HAP-1 (cell line): ENCODE results near the gene AP5S1.
"Not testable (repeated sequence)": the region's sequence is repeated elsewhere in the genome, so short reads cannot be mapped to it uniquely, and the experiment has no call there.

Experiments
- DNase-seq, 2 experiments: peaks; one replicate each; pipeline ENCODE4 v3.0.0-alpha.2; 2016 to 2020; ENCODE audit warnings: low spot score in 2 of 2
- H3K27me3 ChIP-seq: fragments of 250-450 bp; sonication (Bioruptor Pico); 2 replicates; pipeline ENCODE4 v1.5.1; 2020; ENCODE audit warnings: low read depth, mild to moderate bottlenecking, moderate library complexity
- H3K36me3 ChIP-seq: fragments of 250-450 bp; sonication (Bioruptor Pico); replicated peaks from 2 replicates; pipeline ENCODE4 v1.5.1; 2020; ENCODE audit warnings: mild to moderate bottlenecking
- H3K4me1 ChIP-seq: fragments of 250-450 bp; sonication (Bioruptor Pico); 2 replicates; pipeline ENCODE4 v1.5.1; 2020; ENCODE audit warnings: mild to moderate bottlenecking
- H3K4me3 ChIP-seq: fragments of 250-450 bp; sonication (Bioruptor Pico); 2 replicates; pipeline ENCODE4 v1.5.1; 2020; ENCODE audit warnings: mild to moderate bottlenecking, moderate library complexity
- H3K9me3 ChIP-seq: fragments of 250-450 bp; sonication (Bioruptor Pico); 2 replicates; pipeline ENCODE4 v1.5.1; 2020; ENCODE audit warnings: mild to moderate bottlenecking, moderate library complexity
- in situ Hi-C: fragments of 300-500 bp; cut with MboI; formaldehyde crosslinking; loops from 3 replicates; pipeline ENCODE4 v1.14.3; 2020; ENCODE audit warnings: low sequenced_read_pairs, inconsistent platforms, mixed read lengths

AP5S1 gene

DNA sequence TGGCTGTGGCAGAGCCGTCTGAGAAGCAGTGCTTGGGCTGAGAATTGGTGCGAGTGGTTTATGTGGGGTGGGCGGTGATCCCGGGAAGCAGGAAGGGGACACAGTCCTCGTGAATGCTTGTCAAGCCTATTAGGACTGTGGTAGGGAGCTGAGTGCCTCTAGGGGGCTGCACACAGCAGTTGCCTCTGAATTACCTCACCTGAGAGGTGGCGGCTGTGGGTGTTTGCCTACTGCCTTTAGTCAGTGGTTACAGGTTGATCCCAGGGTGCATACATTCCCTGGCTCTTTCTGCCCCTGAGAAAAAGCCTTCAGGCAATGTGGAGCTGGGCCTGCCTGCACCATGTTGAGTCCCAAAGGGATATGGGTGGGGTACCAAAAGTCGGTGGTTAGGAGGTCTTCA is 5.2 kb downstream of the AP5S1 start:
- Histone ChIP-seq H3K36me3 (peaks cover 11% of the 10 kb centered on the region), H3K4me3 (no peak overlapping the region), H3K4me1 (peaks cover 7% of the 10 kb centered on the region; the same call in 1 of the 2 replicates), H3K27me3 (no peaks in the 10 kb centered on the region), H3K9me3 (no peaks in the 10 kb centered on the region)
- no peak for DNase-seq
- in situ Hi-C loops, result no loop called here

DNA sequence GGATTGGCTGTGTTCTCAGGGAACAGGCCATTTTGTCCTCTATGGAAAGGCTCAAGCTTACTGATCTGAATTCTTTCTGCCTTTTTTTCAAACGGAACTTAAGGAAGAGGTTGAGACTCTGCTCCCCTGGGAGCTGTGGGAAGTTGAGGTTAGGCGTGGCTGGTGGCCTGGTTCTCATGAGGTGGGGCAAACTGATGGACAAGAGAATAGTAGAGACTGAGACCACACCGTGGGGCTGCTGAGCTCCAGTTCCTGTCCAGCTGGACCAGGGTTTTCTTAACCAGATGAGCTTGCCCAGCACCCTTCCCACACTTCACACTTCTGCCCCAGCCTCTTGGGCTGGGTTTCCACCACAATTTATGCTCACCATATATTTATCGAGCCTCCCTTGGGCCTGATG is 6.1 kb downstream of the AP5S1 start:
- H3K9me3 ChIP-seq, result no peaks in the 10 kb centered on the region
- H3K4me1 ChIP-seq, result peaks cover 4% of the 10 kb centered on the region; the same call in 1 of the 2 replicates
- in situ Hi-C loops, result no loop called here
- no peak for DNase-seq
- H3K36me3 ChIP-seq, result peaks cover 11% of the 10 kb centered on the region
- H3K27me3 ChIP-seq, result no peaks in the 10 kb centered on the region
- H3K4me3 ChIP-seq, result no peak overlapping the region

DNA sequence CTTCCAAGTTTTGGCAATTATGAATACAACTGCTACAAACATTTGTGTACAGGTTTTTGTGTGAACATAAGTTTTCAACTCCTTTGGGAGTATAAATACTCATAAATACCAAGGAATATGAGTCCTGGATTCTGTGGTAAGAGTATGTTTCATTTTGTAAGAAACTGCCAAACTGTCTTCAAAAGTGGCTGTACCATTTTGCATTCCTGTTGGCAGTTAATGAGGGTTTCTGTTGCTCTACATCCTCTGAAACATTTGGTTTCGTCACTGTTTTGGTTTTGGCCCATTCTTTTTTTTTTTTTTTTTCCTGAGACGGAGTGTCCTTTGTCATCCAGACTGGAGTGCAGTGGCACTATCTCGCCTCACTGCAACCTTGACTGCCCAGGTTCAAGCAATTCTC is 8.5 kb downstream of the AP5S1 start:
- H3K4me1 ChIP-seq, result 0 out of 2 replicates have a peak, but pooled peaks cover 2% of the 10 kb centered on the region
- H3K4me3 ChIP-seq, result no peak overlapping the region
- H3K9me3 ChIP-seq, result no peaks in the 10 kb centered on the region
- H3K27me3 ChIP-seq, result no peaks in the 10 kb centered on the region
- in situ Hi-C loops, result no loop called here
- peaks cover 5% of the 10 kb centered on the region for H3K36me3 ChIP-seq
- no peak for DNase-seq

GRCh38 chr20:3829891-3830290 is 9.5 kb downstream of the AP5S1 start:
- H3K4me3 ChIP-seq, result not testable (repeated sequence)

GRCh38 chr20:3836132-3836531 is 15.8 kb downstream of the AP5S1 start:
- no peaks in the 10 kb centered on the region for H3K36me3 ChIP-seq
- in situ Hi-C loops, result no loop called here

More at GRCh38 chr20:3829891-3830290, 9.5 kb downstream of the AP5S1 start:
- H3K4me1 ChIP-seq, H3K9me3 ChIP-seq, H3K36me3 ChIP-seq, in situ Hi-C loops, DNase-seq, H3K27me3 ChIP-seq: not testable (repeated sequence)

DNA sequence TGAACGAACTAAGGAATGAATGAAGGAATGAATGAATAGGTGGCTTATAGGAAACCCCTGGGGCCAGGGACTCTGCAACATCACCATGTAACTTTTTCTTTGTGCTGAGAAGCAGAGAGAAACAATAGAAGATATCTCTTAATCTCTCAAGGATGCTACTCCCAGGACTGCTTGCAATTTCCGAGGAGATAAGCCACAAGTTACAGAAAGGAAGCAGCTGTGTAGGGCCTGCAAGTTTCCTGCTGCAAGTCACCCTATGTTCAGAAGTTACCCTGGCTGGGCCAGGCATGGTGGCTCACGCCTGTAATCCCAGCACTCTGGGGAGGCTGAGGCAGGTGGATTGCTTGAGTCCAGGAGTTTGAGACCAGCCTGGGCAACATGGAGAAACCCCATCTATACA is 19.0 kb downstream of the AP5S1 start:
- DNase-seq, result peak in 1 of 2 experiments; percentile 3
- in situ Hi-C loops, result no loop called here
- H3K4me3 ChIP-seq, result no peak overlapping the region
- H3K4me1 ChIP-seq, result peaks cover 7% of the 10 kb centered on the region
- H3K36me3 ChIP-seq, result no peaks in the 10 kb centered on the region
- no peaks in the 10 kb centered on the region for H3K27me3 ChIP-seq
- no peaks in the 10 kb centered on the region for H3K9me3 ChIP-seq

More at GRCh38 chr20:3836132-3836531, 15.8 kb downstream of the AP5S1 start:
- Histone ChIP-seq H3K9me3 (no peaks in the 10 kb centered on the region), H3K4me1 (peaks cover 7% of the 10 kb centered on the region), H3K4me3 (no peak overlapping the region), H3K27me3 (no peaks in the 10 kb centered on the region)
- DNase-seq, result no peak

- H3K4me3 ChIP-seq, in situ Hi-C loops, DNase-seq, H3K4me1 ChIP-seq, H3K9me3 ChIP-seq, H3K36me3 ChIP-seq, H3K27me3 ChIP-seq: not testable (repeated sequence)
These were observed 19.9 kb downstream of the AP5S1 start for GRCh38 chr20:3840201-3840600.

GRCh38 chr20:3842348-3842930 is 22.1 kb downstream of the AP5S1 start:
- 0 out of 2 replicates have a peak, but pooled peaks cover 6% of the 10 kb centered on the region for H3K36me3 ChIP-seq
- H3K4me1 ChIP-seq, result peaks cover 13% of the 10 kb centered on the region
- DNase-seq, result no peak
- in situ Hi-C loops, result no loop called here
- H3K27me3 ChIP-seq, result no peaks in the 10 kb centered on the region
- no peak overlapping the region for H3K4me3 ChIP-seq
- H3K9me3 ChIP-seq, result no peaks in the 10 kb centered on the region

DNA sequence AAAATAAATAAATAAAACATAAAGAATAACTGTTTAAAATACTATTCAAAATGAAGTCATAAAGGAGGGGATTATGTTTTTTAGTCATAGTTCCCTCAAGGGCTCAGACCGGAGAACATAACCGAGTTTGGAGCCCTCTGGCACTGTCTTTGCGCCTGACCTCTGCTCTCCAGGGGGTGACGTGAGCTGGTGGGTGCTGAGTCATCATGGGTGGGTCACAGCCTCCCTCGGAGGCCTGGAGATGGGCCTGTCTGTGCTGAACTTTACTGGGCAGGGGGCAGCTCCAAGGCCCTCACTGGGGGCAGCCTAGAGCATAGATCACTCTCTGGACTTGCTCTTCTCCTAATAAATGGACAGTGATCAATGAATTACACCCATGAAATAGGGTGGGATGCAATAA is 23.1 kb downstream of the AP5S1 start:
- H3K36me3 ChIP-seq, result 0 out of 2 replicates have a peak, but pooled peaks cover 6% of the 10 kb centered on the region
- no peak for DNase-seq
- no peak overlapping the region for H3K4me3 ChIP-seq
- H3K9me3 ChIP-seq, result no peaks in the 10 kb centered on the region
- H3K4me1 ChIP-seq, result peaks cover 17% of the 10 kb centered on the region
- in situ Hi-C loops, result no loop called here
- no peaks in the 10 kb centered on the region for H3K27me3 ChIP-seq

DNA sequence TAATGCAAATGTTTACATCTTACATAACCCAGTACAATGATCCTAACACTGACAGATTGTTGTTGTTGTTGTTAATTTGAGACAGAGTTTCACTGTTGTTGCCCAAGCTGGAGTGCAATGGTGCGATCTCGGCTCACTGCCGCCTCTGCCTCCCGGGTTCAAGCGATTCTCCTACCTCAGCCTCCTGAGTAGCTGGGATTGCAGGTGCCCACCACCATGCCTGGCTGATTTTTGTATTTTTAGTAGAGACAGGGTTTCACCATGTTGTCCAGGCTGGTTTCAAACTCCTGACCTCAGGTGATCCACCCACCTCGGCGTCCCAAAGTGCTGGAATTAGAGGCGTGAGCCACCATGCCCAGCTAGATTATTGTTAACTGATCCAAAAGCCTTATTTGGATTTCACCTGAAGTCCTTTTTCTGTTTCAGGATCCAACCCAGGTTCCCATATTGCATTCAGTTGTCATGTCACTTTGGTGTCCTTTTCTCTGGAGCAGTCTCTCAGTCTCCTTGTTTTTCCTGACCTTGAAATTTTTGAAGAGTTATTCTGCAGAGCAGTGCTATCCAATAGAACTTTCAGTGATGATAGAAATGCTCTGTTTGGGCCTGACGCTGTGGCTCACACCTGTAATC is 23.8 kb downstream of the AP5S1 start:
- H3K4me1 ChIP-seq, result peaks cover 14% of the 10 kb centered on the region
- in situ Hi-C loops, H3K36me3 ChIP-seq, DNase-seq, H3K27me3 ChIP-seq, H3K9me3 ChIP-seq, H3K4me3 ChIP-seq: not testable (repeated sequence)

- H3K9me3 ChIP-seq, result no peaks in the 10 kb centered on the region
- in situ Hi-C loops, result no loop called here
These were observed 26.0 kb downstream of the AP5S1 start for GRCh38 chr20:3846378-3846739.

DNA sequence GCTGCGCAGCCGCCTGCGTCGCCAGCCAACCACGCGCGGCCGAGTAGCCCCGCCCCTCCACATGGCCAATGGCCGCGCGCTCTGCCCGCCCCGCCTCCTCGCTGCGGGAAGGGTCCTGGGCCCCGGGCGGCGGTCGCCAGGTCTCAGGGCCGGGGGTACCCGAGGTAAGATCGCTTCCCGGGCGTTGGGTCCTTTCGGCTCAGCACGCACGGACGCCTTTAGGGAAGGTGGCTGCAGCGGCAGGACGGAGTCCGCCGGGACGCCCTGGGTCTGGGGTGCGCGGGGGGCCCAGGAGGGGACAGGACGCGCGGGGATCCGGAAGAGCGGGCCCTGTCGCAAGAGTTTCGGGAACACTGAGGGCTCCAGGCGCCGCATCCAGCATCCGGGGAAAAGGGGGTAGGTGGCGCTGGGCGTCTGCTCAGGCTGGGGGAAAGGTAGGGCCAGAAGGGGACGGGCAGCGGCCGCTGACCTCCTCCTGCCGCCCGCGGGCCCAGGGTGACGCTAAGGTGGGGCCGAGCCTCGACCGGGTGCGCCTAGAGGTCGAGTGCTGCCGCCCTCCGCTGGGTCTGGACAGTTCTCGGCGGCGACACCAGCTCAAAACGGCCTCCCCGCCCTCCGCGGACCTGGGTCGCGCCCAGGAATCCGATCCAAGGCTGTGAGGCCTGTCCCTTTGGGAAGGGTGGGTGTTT is 26.5 kb downstream of the AP5S1 start, which contains the start of gene MAVS:
MAVS (plus strand) TSS at position 95 of the 689 bp plus-strand sequence. CDS start 7,791 bp downstream, outside the sequence.
- peak; percentile 84 to 93 for DNase-seq
- in situ Hi-C loops, result no loop called here
- Histone ChIP-seq H3K4me1 (peaks cover 10% of the 10 kb centered on the region), H3K4me3 (peak within 1 kb of the TSS; percentile 99), H3K27me3 (no peaks in the 10 kb centered on the region), H3K9me3 (no peaks in the 10 kb centered on the region), H3K36me3 (0 out of 2 replicates have a peak, but pooled peaks cover 6% of the 10 kb centered on the region)

More at GRCh38 chr20:3846378-3846739, 26.0 kb downstream of the AP5S1 start:
- peak overlapping the region; percentile 99 for H3K4me3 ChIP-seq
- H3K36me3 ChIP-seq, result 0 out of 2 replicates have a peak, but pooled peaks cover 6% of the 10 kb centered on the region
- H3K27me3 ChIP-seq, result no peaks in the 10 kb centered on the region
- no peak for DNase-seq
- H3K4me1 ChIP-seq, result peaks cover 10% of the 10 kb centered on the region

DNA sequence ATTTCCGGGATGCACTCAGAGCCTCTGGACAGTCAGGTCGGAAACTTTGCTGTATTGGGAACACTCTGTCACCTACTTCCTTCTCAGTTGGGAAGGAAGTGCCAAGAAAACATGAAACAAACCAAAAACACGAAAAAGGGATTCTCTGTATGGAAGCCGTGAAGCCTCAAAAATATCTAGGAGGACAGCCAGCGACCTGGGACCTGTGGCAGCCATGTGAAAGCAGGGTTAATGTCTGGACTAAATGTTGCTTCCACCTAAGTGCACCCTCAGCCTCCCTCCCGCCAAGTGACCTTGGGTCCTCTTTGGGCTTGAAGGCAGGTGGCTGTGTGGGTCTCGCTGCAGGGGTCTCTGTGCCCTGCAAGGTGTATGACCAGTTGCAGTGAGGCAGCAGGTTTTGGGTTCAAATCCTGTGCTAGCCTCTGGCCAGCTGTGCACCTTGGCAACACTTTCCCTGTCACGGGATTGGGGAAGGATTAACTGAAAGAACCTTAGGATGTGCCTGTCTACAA is 27.1 kb downstream of the AP5S1 start:
- in situ Hi-C loops, result no loop called here
- Histone ChIP-seq H3K27me3 (no peaks in the 10 kb centered on the region), H3K36me3 (0 out of 2 replicates have a peak, but pooled peaks cover 6% of the 10 kb centered on the region), H3K4me1 (peaks cover 10% of the 10 kb centered on the region), H3K9me3 (no peaks in the 10 kb centered on the region), H3K4me3 (peak overlapping the region; percentile 99)
- DNase-seq, result no peak

GRCh38 chr20:3848565-3848964 is 28.2 kb downstream of the AP5S1 start:
- no peak for DNase-seq
- no peaks in the 10 kb centered on the region for H3K27me3 ChIP-seq
- no peak overlapping the region for H3K4me3 ChIP-seq
- H3K4me1 ChIP-seq, result peaks cover 10% of the 10 kb centered on the region
- no peaks in the 10 kb centered on the region for H3K9me3 ChIP-seq
- 0 out of 2 replicates have a peak, but pooled peaks cover 6% of the 10 kb centered on the region for H3K36me3 ChIP-seq
- in situ Hi-C loops, result no loop called here
